Activated T-cell treated with anti-CD3 and anti-CD28 coated beads, Interleukin-2, amount 50 U/mL, for 4 hours (primary cell): ENCODE results near the gene ZSCAN1. TPM values are rescaled to one million over a fixed set of nuclear protein-coding genes. Genes with fewer than 3 reads are reported as not detected.

Experiments used
- ATAC-seq, 2 donors: fragments of 200-7000 bp; cut with Tn5 transposase; one replicate each; pipeline ENCODE4 v1.10.0; 2021
- DNase-seq: peaks from one replicate; pipeline ENCODE4 v3.0.0-alpha.2; 2020
- H3K27me3 Mint-ChIP-seq: one replicate; pipeline ENCODE4 v1.8.0; 2021; ENCODE audit warnings: low read depth, mixed read lengths
- H3K36me3 Mint-ChIP-seq: one replicate; pipeline ENCODE4 v1.8.0; 2022; ENCODE audit warnings: mixed read lengths; ENCODE audit not compliant: insufficient read depth
- H3K4me1 Mint-ChIP-seq: one replicate; pipeline ENCODE4 v1.8.0; 2021; ENCODE audit warnings: low read depth, mixed read lengths
- H3K4me3 Mint-ChIP-seq: one replicate; pipeline ENCODE4 v1.8.0; 2021; ENCODE audit warnings: mild to moderate bottlenecking, moderate library complexity, mixed read lengths
- H3K9me3 Mint-ChIP-seq: one replicate; pipeline ENCODE4 v1.8.0; 2021; ENCODE audit warnings: mixed read lengths
- total RNA-seq, 3 donors: library from RNA; stranded (reverse); gene quantifications; one replicate each; pipeline ENCODE4 v1.2.1, GENCODE V29; 2021

Gene ZSCAN1
- total RNA-seq, 3 donors from 2014 or later: not detected

GRCh38 chr19:58084596-58085347, 50.9 kb downstream of the ZSCAN1 start:
- H3K4me3 Mint-ChIP-seq: no peak overlapping the region
- peaks cover 22% of the 10 kb centered on the region for H3K9me3 Mint-ChIP-seq
- H3K4me1 Mint-ChIP-seq: no peaks in the 10 kb centered on the region
- no peaks in the 10 kb centered on the region for H3K27me3 Mint-ChIP-seq
- no peak for ATAC-seq
- H3K36me3 Mint-ChIP-seq: peaks cover 16% of the 10 kb centered on the region
- no peak for DNase-seq

- no peak for DNase-seq
- H3K36me3 Mint-ChIP-seq: peaks cover 15% of the 10 kb centered on the region
- H3K9me3 Mint-ChIP-seq: peaks cover 17% of the 10 kb centered on the region
- H3K4me1 Mint-ChIP-seq: no peaks in the 10 kb centered on the region
- H3K4me3 Mint-ChIP-seq: no peak overlapping the region
- no peaks in the 10 kb centered on the region for H3K27me3 Mint-ChIP-seq
- no peak for ATAC-seq
Measured at GRCh38 chr19:58085348-58085875, 51.6 kb downstream of the ZSCAN1 start.

DNA sequence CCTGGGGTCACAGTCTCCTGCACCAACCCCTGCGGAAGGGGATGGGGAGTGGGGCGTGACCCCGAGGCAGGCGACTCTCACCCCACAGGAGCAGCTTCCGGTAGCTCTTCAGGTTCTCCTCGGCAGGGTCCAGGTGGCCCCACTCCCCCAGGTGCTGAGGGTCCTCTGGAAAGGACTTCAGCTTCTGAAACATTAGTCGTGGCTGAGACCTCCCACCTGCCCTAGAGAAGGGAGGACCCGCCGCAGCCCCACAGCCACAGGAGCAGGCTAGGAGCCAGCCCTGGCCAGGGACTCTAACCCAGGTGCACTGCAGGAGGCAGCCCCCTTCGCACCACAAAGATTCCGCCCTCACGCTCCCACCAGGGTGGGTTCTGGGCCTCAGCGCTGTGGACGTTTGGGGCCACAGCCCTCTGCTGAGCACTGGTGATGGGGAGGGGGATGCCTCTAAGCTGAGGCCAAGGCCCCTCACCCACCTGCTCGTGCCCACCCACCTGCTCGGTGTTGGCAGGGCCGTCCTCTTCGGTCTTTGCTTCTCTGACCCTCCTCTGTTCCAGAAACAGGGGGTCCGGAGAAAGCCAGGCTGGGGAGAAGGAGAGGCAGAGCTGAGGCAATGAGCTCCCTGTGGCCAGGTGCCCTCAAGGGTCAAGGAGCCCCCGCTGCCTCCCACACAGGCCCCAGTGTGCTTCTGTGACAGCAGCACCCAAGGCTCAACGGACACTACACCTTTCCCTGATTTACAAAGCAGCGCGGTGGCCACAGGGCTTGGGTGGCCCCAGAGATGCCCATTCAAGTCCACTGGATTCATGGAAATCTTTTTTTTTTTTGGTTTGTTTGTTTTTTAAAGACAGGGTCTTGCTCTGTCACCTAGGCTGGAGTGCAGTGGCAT, 53.2 kb downstream of the ZSCAN1 start:
- no peak for DNase-seq
- no peaks in the 10 kb centered on the region for H3K4me1 Mint-ChIP-seq
- peaks cover 8% of the 10 kb centered on the region for H3K9me3 Mint-ChIP-seq
- no peaks in the 10 kb centered on the region for H3K27me3 Mint-ChIP-seq
- peaks cover 11% of the 10 kb centered on the region for H3K36me3 Mint-ChIP-seq
- H3K4me3 Mint-ChIP-seq: no peak overlapping the region
- ATAC-seq: no peak

- Mint-ChIP-seq H3K9me3 (peaks cover 12% of the 10 kb centered on the region), H3K27me3 (no peaks in the 10 kb centered on the region), H3K4me3 (no peak overlapping the region), H3K36me3 (peaks cover 15% of the 10 kb centered on the region), H3K4me1 (no peaks in the 10 kb centered on the region)
- ATAC-seq (no peak), DNase-seq (no peak)
Measured at GRCh38 chr19:58088521-58089052, 54.8 kb downstream of the ZSCAN1 start.

GRCh38 chr19:58089846-58090245, 56.0 kb downstream of the ZSCAN1 start:
- Mint-ChIP-seq H3K4me3 (no peak overlapping the region), H3K9me3 (peaks cover 9% of the 10 kb centered on the region), H3K4me1 (no peaks in the 10 kb centered on the region), H3K36me3 (peaks cover 12% of the 10 kb centered on the region), H3K27me3 (no peaks in the 10 kb centered on the region)
- DNase-seq: no peak
- ATAC-seq: no peak

GRCh38 chr19:58091251-58091995, 57.6 kb downstream of the ZSCAN1 start:
- Mint-ChIP-seq H3K36me3 (peaks cover 14% of the 10 kb centered on the region), H3K9me3 (peaks cover 13% of the 10 kb centered on the region), H3K4me3 (no peak overlapping the region), H3K4me1 (no peaks in the 10 kb centered on the region), H3K27me3 (no peaks in the 10 kb centered on the region)
- ATAC-seq (no peak), DNase-seq (no peak)

- Mint-ChIP-seq H3K27me3 (no peaks in the 10 kb centered on the region), H3K9me3 (peaks cover 14% of the 10 kb centered on the region), H3K36me3 (peaks cover 8% of the 10 kb centered on the region), H3K4me3 (no peak overlapping the region), H3K4me1 (peaks cover 6% of the 10 kb centered on the region)
- ATAC-seq: no peak
- DNase-seq: no peak
Measured at GRCh38 chr19:58093071-58093470, 59.2 kb downstream of the ZSCAN1 start.

DNA sequence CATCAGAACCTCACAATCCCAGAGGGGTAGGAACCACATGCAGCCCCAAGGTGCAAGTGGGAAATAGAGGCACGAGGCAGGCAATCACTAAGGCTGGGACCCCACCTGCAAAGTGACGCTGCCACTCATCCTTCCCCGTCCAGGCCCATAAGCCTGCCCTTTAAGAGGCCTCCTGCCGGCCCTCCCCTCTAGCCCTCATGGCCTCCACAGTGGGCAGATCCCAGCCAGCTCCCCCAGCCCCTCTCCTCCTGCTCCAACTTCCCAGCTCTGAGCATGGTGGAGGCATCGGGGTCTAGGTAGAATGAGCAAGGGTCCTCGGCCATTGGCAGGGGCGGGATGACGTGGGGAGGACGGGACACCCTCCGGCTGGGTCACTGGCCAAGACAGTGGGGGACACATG, 61.5 kb downstream of the ZSCAN1 start:
- ATAC-seq (no peak), DNase-seq (no peak)
- Mint-ChIP-seq H3K4me1 (peaks cover 11% of the 10 kb centered on the region), H3K27me3 (no peaks in the 10 kb centered on the region), H3K36me3 (peaks cover 13% of the 10 kb centered on the region), H3K9me3 (peaks cover 20% of the 10 kb centered on the region), H3K4me3 (no peak overlapping the region)

DNA sequence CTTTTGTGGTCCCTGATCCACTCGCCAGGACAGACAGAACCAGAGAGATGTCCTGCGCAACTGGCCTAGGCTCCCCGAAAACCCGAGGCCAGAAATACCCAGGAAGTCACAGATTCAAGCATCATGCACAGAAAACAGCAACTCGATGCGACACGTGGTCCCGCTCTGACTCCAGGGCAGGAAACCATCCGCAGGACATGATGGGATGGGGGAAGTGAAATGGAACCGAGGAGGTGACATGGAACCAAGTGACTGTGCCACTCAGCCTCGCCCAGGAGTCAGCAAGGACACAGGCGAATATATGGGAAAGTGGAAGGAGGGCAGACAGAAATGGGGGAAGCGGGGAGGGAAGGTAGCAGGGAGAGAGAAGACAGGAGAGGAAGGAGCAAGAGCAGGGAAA, 63.1 kb downstream of the ZSCAN1 start:
- H3K36me3 Mint-ChIP-seq: peaks cover 13% of the 10 kb centered on the region
- DNase-seq (no peak), ATAC-seq (no peak)
- H3K4me1 Mint-ChIP-seq: peaks cover 11% of the 10 kb centered on the region
- peaks cover 20% of the 10 kb centered on the region for H3K9me3 Mint-ChIP-seq
- H3K4me3 Mint-ChIP-seq: peak overlapping the region; percentile 72
- H3K27me3 Mint-ChIP-seq: no peaks in the 10 kb centered on the region

- Mint-ChIP-seq H3K4me3 (peak overlapping the region; percentile 72), H3K36me3 (peaks cover 13% of the 10 kb centered on the region), H3K4me1 (peaks cover 11% of the 10 kb centered on the region), H3K9me3 (peaks cover 21% of the 10 kb centered on the region), H3K27me3 (no peaks in the 10 kb centered on the region)
- ATAC-seq (no peak), DNase-seq (no peak)
Measured at GRCh38 chr19:58097349-58097748, 63.5 kb downstream of the ZSCAN1 start.

- Mint-ChIP-seq H3K4me1 (peaks cover 11% of the 10 kb centered on the region), H3K4me3 (peak within 1 kb of the TSS; percentile 83), H3K27me3 (no peaks in the 10 kb centered on the region), H3K9me3 (peaks cover 26% of the 10 kb centered on the region), H3K36me3 (peaks cover 13% of the 10 kb centered on the region)
- DNase-seq (peak; percentile 94), ATAC-seq (peak; percentile 99)
Measured at GRCh38 chr19:58097781-58098681, 64.2 kb downstream of the ZSCAN1 start, which contains the start of gene ZSCAN18. Gene ZSCAN18, minus strand, starts transcription at chr19:58098231. Its CDS starts 7,964 bp downstream, at chr19:58090267.

GRCh38 chr19:58098682-58098998, 64.8 kb downstream of the ZSCAN1 start:
- ATAC-seq (no peak), DNase-seq (no peak)
- peak overlapping the region; percentile 83 for H3K4me3 Mint-ChIP-seq
- peaks cover 8% of the 10 kb centered on the region for H3K36me3 Mint-ChIP-seq
- H3K4me1 Mint-ChIP-seq: peaks cover 11% of the 10 kb centered on the region
- no peaks in the 10 kb centered on the region for H3K27me3 Mint-ChIP-seq
- peaks cover 27% of the 10 kb centered on the region for H3K9me3 Mint-ChIP-seq
